ENCODE data around the gene JMJD1C. TPM values are rescaled to one million over a fixed set of nuclear protein-coding genes. Genes with fewer than 3 reads are reported as not detected.

The JMJD1C gene
- total RNA-seq, 2 experiments from 2014 or later, result 389 to 399 TPM

GRCh38 chr10:63423494-63423893 is 42.3 kb downstream of the JMJD1C start:
- peak overlapping the region; percentile 90 for H3K27ac Mint-ChIP-seq
- no peak for TF ChIP-seq CTCF (IDR thresholded peaks at IDR 0.05)
- Histone ChIP-seq H3K27me3 (ENCODE audit: control insufficient read depth in 1 of 2, insufficient read depth in 2 of 2, low read length in 2 of 2) (no peaks in the 10 kb centered on the region), H3K36me3 (ENCODE audit: insufficient read depth, low read length) (no peaks in the 10 kb centered on the region), H3K9me3 (ENCODE audit: control insufficient read depth in 1 of 2, insufficient read depth in 1 of 2, low read length in 2 of 2) (no peaks in the 10 kb centered on the region), H3K4me3 (ENCODE audit: low read length) (no peak overlapping the region), H3K4me1 (ENCODE audit: insufficient read depth, low read length) (peaks cover 13% of the 10 kb centered on the region), H3K27ac (ENCODE audit: low read depth in 1 of 2, low read length in 2 of 2) (no peak overlapping the region)
- H3K27me3 Mint-ChIP-seq, result no peaks in the 10 kb centered on the region
- ChIA-PET POLR2A (no interaction called here), CTCF (interaction anchor here (1.5 kb wide), 1 partner anchor 21 kb away, joined by 3 read pairs; no protein-coding TSS in a partner anchor)
- no peaks in the 10 kb centered on the region for H3K9me3 Mint-ChIP-seq
- no peak for ATAC-seq (ENCODE audit: poor library complexity)
- no peak overlapping the region for H3K4me3 Mint-ChIP-seq
- DNase-seq, result no peak
- intact Hi-C loops (cut with DNase I, micrococcal nuclease), result no loop called here
- H3K36me3 Mint-ChIP-seq (ENCODE audit: low read depth), result no peaks in the 10 kb centered on the region
- peaks cover 47% of the 10 kb centered on the region for H3K4me1 Mint-ChIP-seq (ENCODE audit: low read depth)

- intact Hi-C loops (cut with DNase I, micrococcal nuclease), result no loop called here
- Histone ChIP-seq H3K27ac (ENCODE audit: low read depth in 1 of 2, low read length in 2 of 2) (peak overlapping the region; percentile 18 to 41), H3K4me1 (ENCODE audit: insufficient read depth, low read length) (peaks cover 13% of the 10 kb centered on the region), H3K27me3 (ENCODE audit: control insufficient read depth in 1 of 2, insufficient read depth in 2 of 2, low read length in 2 of 2) (no peaks in the 10 kb centered on the region), H3K36me3 (ENCODE audit: insufficient read depth, low read length) (no peaks in the 10 kb centered on the region), H3K4me3 (ENCODE audit: low read length) (no peak overlapping the region), H3K9me3 (ENCODE audit: control insufficient read depth in 1 of 2, insufficient read depth in 1 of 2, low read length in 2 of 2) (no peaks in the 10 kb centered on the region)
- TF ChIP-seq CTCF (IDR thresholded peaks at IDR 0.05), result no peak
- POLR2A ChIA-PET, result interaction anchor here (0.6 to 1.5 kb wide), 8 partner anchors 8 to 207 kb away, joined by 3 to 11 read pairs (median 4); partner anchors contain the start of gene JMJD1C
- CTCF ChIA-PET, result interaction anchor here (0.5 kb wide), 1 partner anchor 1421 kb away, joined by 3 read pairs; no protein-coding TSS in a partner anchor
- no peaks in the 10 kb centered on the region for H3K9me3 Mint-ChIP-seq
- no peaks in the 10 kb centered on the region for H3K36me3 Mint-ChIP-seq (ENCODE audit: low read depth)
- H3K4me3 Mint-ChIP-seq, result peak overlapping the region; percentile 48
- peak; percentile 96 for ATAC-seq (ENCODE audit: poor library complexity)
- H3K27ac Mint-ChIP-seq, result peak overlapping the region; percentile 90
- H3K4me1 Mint-ChIP-seq (ENCODE audit: low read depth), result peaks cover 55% of the 10 kb centered on the region
- no peaks in the 10 kb centered on the region for H3K27me3 Mint-ChIP-seq
- peak in 5 of 14 experiments; percentile 10 to 56 (median 54) for DNase-seq
These were observed 44.2 kb downstream of the JMJD1C start for GRCh38 chr10:63421591-63421990.

- no peaks in the 10 kb centered on the region for H3K27me3 Mint-ChIP-seq
These were observed 49.4 kb downstream of the JMJD1C start for GRCh38 chr10:63416376-63416775.

More at GRCh38 chr10:63416376-63416775, 49.4 kb downstream of the JMJD1C start:
- H3K4me3 Mint-ChIP-seq, result no peak overlapping the region
- DNase-seq (no peak), ATAC-seq (ENCODE audit: poor library complexity) (no peak)
- CTCF ChIA-PET, result no interaction called here
- no peak for TF ChIP-seq CTCF (IDR thresholded peaks at IDR 0.05)
- H3K27ac Mint-ChIP-seq, result no peak overlapping the region
- H3K9me3 Mint-ChIP-seq, result no peaks in the 10 kb centered on the region
- Histone ChIP-seq H3K9me3 (ENCODE audit: control insufficient read depth in 1 of 2, insufficient read depth in 1 of 2, low read length in 2 of 2) (no peaks in the 10 kb centered on the region), H3K36me3 (ENCODE audit: insufficient read depth, low read length) (no peaks in the 10 kb centered on the region), H3K27me3 (ENCODE audit: control insufficient read depth in 1 of 2, insufficient read depth in 2 of 2, low read length in 2 of 2) (no peaks in the 10 kb centered on the region), H3K4me3 (ENCODE audit: low read length) (no peak overlapping the region), H3K4me1 (ENCODE audit: insufficient read depth, low read length) (peaks cover 6% of the 10 kb centered on the region), H3K27ac (ENCODE audit: low read depth in 1 of 2, low read length in 2 of 2) (no peak overlapping the region)
- POLR2A ChIA-PET, result interaction anchor here (1.3 kb wide), 1 partner anchor 105 kb away, joined by 3 read pairs; the partner anchor contains the start of gene REEP3
- intact Hi-C loops (cut with DNase I, micrococcal nuclease), result no loop called here
- H3K36me3 Mint-ChIP-seq (ENCODE audit: low read depth), result no peaks in the 10 kb centered on the region
- peaks cover 57% of the 10 kb centered on the region for H3K4me1 Mint-ChIP-seq (ENCODE audit: low read depth)

Measured in CD4-positive, alpha-beta T cell (primary cell).